CD14-positive monocyte (primary cell): Measurements from ENCODE around the gene P4HA2. TPM values are rescaled to one million over a fixed set of nuclear protein-coding genes. Genes with fewer than 3 reads are reported as not detected.

Source experiments
- DNase-seq, 3 donors: peaks; one replicate each; pipeline ENCODE4 v3.0.0-alpha.2; 2011 to 2022
- H2AFZ ChIP-seq: 2 replicates; pipeline ENCODE4 v1.6.0; 2012; ENCODE audit warnings: mild to moderate bottlenecking, low read depth, low read length, inconsistent platforms; ENCODE audit not compliant: insufficient read depth, poor library complexity, severe bottlenecking
- H3K27ac ChIP-seq, 2 donors: 1 replicate in 1 of 2; 2 replicates in 1 of 2; pipeline ENCODE4 v1.5.1; 2012 to 2013; ENCODE audit warnings: low read length in 2 of 2, control low read depth in 1 of 2, inconsistent platforms in 1 of 2, low read depth in 1 of 2, mild to moderate bottlenecking in 1 of 2
- H3K27me3 ChIP-seq, 2 donors: one replicate each; pipeline versions ENCODE4 v1.6.0 to v1.6.1; 2011 to 2013; ENCODE audit warnings: low read length in 2 of 2; ENCODE audit not compliant: control insufficient read depth in 2 of 2, insufficient read depth in 2 of 2
- H3K36me3 ChIP-seq, 2 donors: replicated peaks in 1 of 2; 1 replicate in 1 of 2; 2 replicates in 1 of 2; pipeline versions ENCODE4 v1.5.1 to v1.6.1; 2012 to 2013; ENCODE audit warnings: low read length in 2 of 2, control low read depth in 1 of 2, inconsistent platforms in 1 of 2, mild to moderate bottlenecking in 1 of 2; ENCODE audit not compliant: insufficient read depth in 2 of 2, control insufficient read depth in 1 of 2
- H3K4me1 ChIP-seq, 2 donors: 1 replicate in 1 of 2; 2 replicates in 1 of 2; pipeline versions ENCODE4 v1.5.1 to v1.6.1; 2012 to 2013; ENCODE audit warnings: low read length in 2 of 2, control low read depth in 1 of 2, inconsistent platforms in 1 of 2, mild to moderate bottlenecking in 1 of 2, moderate library complexity in 1 of 2; ENCODE audit not compliant: insufficient read depth in 2 of 2, control insufficient read depth in 1 of 2
- H3K4me2 ChIP-seq: replicated peaks from 2 replicates; pipeline ENCODE3; 2012; ENCODE audit warnings: low read length, moderate library complexity, mild to moderate bottlenecking; ENCODE audit not compliant: poor library complexity, severe bottlenecking; ENCODE audit errors: extremely low read depth
- H3K4me3 ChIP-seq, 3 experiments: fragments of 200-600 bp in 1 of 3; sonication (generic) in 1 of 3; replicated peaks in 1 of 3; 1 replicate in 2 of 3; 2 replicates in 1 of 3; pipeline ENCODE4 v1.5.1; 2011 to 2013; ENCODE audit warnings: low read length in 3 of 3, mild to moderate bottlenecking in 3 of 3, control low read depth in 2 of 3, low read depth in 2 of 3, inconsistent platforms in 1 of 3, moderate library complexity in 1 of 3
- H3K79me2 ChIP-seq: 2 replicates; pipeline ENCODE4 v1.6.0; 2012; ENCODE audit warnings: mild to moderate bottlenecking, control low read depth, inconsistent platforms, low read length, moderate library complexity; ENCODE audit not compliant: insufficient read depth
- H3K9ac ChIP-seq: 2 replicates; pipeline ENCODE4 v1.6.0; 2017; ENCODE audit warnings: low read length, mild to moderate bottlenecking; ENCODE audit not compliant: insufficient read depth, poor library complexity, severe bottlenecking
- H3K9me3 ChIP-seq, 2 donors: replicated peaks in 1 of 2; 1 replicate in 1 of 2; 2 replicates in 1 of 2; pipeline versions ENCODE4 v1.5.1 to v1.6.1; 2012 to 2013; ENCODE audit warnings: low read length in 2 of 2, control low read depth in 1 of 2; ENCODE audit not compliant: control insufficient read depth in 1 of 2, insufficient read depth in 1 of 2
- H4K20me1 ChIP-seq: 2 replicates; pipeline ENCODE4 v1.6.0; 2012; ENCODE audit warnings: mild to moderate bottlenecking, low read length, control low read depth, moderate library complexity; ENCODE audit not compliant: insufficient read depth
- H3K27ac Mint-ChIP-seq, 7 donors: one replicate each; pipeline ENCODE4 v1.8.0; 2020; ENCODE audit warnings: mild to moderate bottlenecking in 7 of 7, mixed read lengths in 7 of 7, moderate library complexity in 6 of 7, inconsistent platforms in 2 of 7
- H3K27me3 Mint-ChIP-seq, 3 donors: one replicate each; pipeline ENCODE4 v1.8.0; 2021 to 2022; ENCODE audit warnings: low read depth in 3 of 3, mild to moderate bottlenecking in 3 of 3, mixed read lengths in 3 of 3, moderate library complexity in 3 of 3, inconsistent platforms in 1 of 3
- H3K36me3 Mint-ChIP-seq, 2 donors: one replicate each; pipeline ENCODE4 v1.8.0; 2020; ENCODE audit warnings: mixed read lengths in 2 of 2, inconsistent platforms in 1 of 2, mild to moderate bottlenecking in 1 of 2
- H3K4me1 Mint-ChIP-seq: one replicate; pipeline ENCODE4 v1.8.0; 2020; ENCODE audit warnings: mild to moderate bottlenecking, mixed read lengths
- H3K4me3 Mint-ChIP-seq, 2 donors: one replicate each; pipeline ENCODE4 v1.8.0; 2020; ENCODE audit warnings: mild to moderate bottlenecking in 2 of 2, mixed read lengths in 2 of 2, moderate library complexity in 1 of 2
- H3K9me3 Mint-ChIP-seq, 7 donors: one replicate each; pipeline ENCODE4 v1.8.0; 2020 to 2022; ENCODE audit warnings: mixed read lengths in 7 of 7, mild to moderate bottlenecking in 6 of 7, moderate library complexity in 6 of 7, inconsistent platforms in 2 of 7
- WGBS: methylation state at CpG from one replicate; pipeline ENCODE4 v1.1.5; 2013; ENCODE audit warnings: missing lambda C conversion rate; ENCODE audit not compliant: insufficient coverage; 5-methylcytosine and 5-hydroxymethylcytosine counted together
- intact Hi-C, 2 donors: fragments of 100-400 bp; cut with micrococcal nuclease; formaldehyde crosslinking; loops; one replicate each; pipeline versions ENCODE4 v1.15.0 to v1.15.1; 2023
- polyA plus RNA-seq, 3 donors: library from polyadenylated mRNA; depleted of rRNA in 1 of 3; unstranded in 2 of 3; stranded (reverse) in 1 of 3; fragments of 300-500 nt in 2 of 3; fragments of >200 nt in 1 of 3; fragmentation: Illumina TruSeq in 2 of 3; gene quantifications; 1 replicate in 2 of 3; 2 replicates in 1 of 3; pipeline ENCODE4 v1.2.3, GENCODE V29; 2012 to 2021
- TF ChIP-seq, protein P1 (sequence below): fragments of 200-600 bp; IDR thresholded peaks from one replicate; pipeline ENCODE4 v1.8.0; 2022; ENCODE audit warnings: antibody characterized with exemption, mild to moderate bottlenecking

Gene P4HA2
- polyA plus RNA-seq, 3 donors = 0.12 to 0.99 (median 0.45) TPM

DNA sequence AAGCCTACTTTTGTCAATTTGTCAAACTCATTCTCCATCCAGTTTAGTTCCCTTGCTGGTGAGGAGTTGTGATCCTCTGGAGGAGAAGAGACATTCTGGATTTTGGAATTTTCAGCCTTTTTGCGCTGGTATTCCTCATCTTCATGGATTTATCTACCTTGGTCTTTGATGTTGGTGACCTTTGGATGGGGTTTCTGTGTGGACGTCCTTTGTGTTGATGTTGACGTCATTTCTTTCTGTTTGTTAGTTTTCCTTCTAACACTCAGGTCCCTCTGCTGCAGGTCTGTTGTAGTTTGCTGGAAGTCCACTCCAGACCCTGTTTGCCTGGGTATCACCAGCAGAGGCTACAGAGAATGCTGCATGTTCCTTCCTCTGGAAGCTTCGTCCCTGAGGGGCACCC lies 71.2 kb downstream of the P4HA2 start:
- no peak overlapping the region for H2AFZ ChIP-seq
- H3K4me3 ChIP-seq = no peak overlapping the region
- Mint-ChIP-seq H3K4me1 (no peaks in the 10 kb centered on the region), H3K4me3 (no peak overlapping the region), H3K27me3 (no peaks in the 10 kb centered on the region), H3K27ac (no peak overlapping the region), H3K36me3 (no peaks in the 10 kb centered on the region), H3K9me3 (peaks cover 12 to 41% (median 30%) of the 10 kb centered on the region in 7 donors)
- no peaks in the 10 kb centered on the region for H4K20me1 ChIP-seq
- intact Hi-C loops = no loop called here
- no peak overlapping the region for H3K27ac ChIP-seq
- WGBS = 91% methylated on average over 4 of the region's 4 CpGs
- H3K79me2 ChIP-seq = no peaks in the 10 kb centered on the region
- no peaks in the 10 kb centered on the region for H3K4me1 ChIP-seq
- H3K4me2 ChIP-seq = no peak overlapping the region
- TF ChIP-seq, protein P1, sequence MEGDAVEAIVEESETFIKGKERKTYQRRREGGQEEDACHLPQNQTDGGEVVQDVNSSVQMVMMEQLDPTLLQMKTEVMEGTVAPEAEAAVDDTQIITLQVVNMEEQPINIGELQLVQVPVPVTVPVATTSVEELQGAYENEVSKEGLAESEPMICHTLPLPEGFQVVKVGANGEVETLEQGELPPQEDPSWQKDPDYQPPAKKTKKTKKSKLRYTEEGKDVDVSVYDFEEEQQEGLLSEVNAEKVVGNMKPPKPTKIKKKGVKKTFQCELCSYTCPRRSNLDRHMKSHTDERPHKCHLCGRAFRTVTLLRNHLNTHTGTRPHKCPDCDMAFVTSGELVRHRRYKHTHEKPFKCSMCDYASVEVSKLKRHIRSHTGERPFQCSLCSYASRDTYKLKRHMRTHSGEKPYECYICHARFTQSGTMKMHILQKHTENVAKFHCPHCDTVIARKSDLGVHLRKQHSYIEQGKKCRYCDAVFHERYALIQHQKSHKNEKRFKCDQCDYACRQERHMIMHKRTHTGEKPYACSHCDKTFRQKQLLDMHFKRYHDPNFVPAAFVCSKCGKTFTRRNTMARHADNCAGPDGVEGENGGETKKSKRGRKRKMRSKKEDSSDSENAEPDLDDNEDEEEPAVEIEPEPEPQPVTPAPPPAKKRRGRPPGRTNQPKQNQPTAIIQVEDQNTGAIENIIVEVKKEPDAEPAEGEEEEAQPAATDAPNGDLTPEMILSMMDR = no peak
- no peak overlapping the region for H3K9ac ChIP-seq
- no peaks in the 10 kb centered on the region for H3K36me3 ChIP-seq
- no peaks in the 10 kb centered on the region for H3K27me3 ChIP-seq
- no peak for DNase-seq
- peaks cover 4 to 5% of the 10 kb centered on the region in 2 donors for H3K9me3 ChIP-seq

DNA sequence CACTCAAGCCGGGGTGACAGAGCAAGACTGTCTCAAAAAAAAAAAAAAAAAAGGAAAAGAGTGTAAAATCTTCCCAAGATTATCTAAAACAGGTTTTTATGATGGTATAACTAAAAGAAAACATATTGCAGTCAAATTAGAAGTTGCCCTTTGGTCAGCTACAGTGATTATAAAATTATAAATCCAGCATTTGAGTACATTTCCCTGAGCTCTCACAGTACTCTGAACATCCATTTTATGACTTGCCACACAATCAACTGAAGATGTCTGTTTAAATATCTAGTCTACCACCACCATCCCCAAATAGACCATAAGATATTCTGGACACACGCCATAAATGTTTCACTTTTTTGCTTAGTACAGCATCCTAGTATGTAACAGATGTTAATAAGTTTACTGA lies 77.1 kb downstream of the P4HA2 start:
- no peaks in the 10 kb centered on the region for H3K79me2 ChIP-seq
- H3K27me3 ChIP-seq = no peaks in the 10 kb centered on the region
- H2AFZ ChIP-seq = no peak overlapping the region
- no peaks in the 10 kb centered on the region for H3K9me3 ChIP-seq
- H3K4me2 ChIP-seq = no peak overlapping the region
- Mint-ChIP-seq H3K27me3 (peaks cover 0 to 14% (median 6%) of the 10 kb centered on the region in 3 donors), H3K27ac (no peak overlapping the region), H3K36me3 (no peaks in the 10 kb centered on the region), H3K4me3 (no peak overlapping the region), H3K9me3 (peaks cover 12 to 30% (median 20%) of the 10 kb centered on the region in 7 donors), H3K4me1 (no peaks in the 10 kb centered on the region)
- intact Hi-C loops = no loop called here
- H3K4me1 ChIP-seq = no peaks in the 10 kb centered on the region
- no peak overlapping the region for H3K4me3 ChIP-seq
- no peak overlapping the region for H3K9ac ChIP-seq
- H3K27ac ChIP-seq = no peak overlapping the region
- no peaks in the 10 kb centered on the region for H4K20me1 ChIP-seq
- no CpG with 5 or more reads among the region's 2 CpGs for WGBS
- TF ChIP-seq, protein P1 = no peak
- no peak for DNase-seq
- H3K36me3 ChIP-seq = no peaks in the 10 kb centered on the region
